ENCODE data around the gene SNX20. TPM values are rescaled to one million over a fixed set of nuclear protein-coding genes. Genes with fewer than 3 reads are reported as not detected.

SNX20 gene
- total RNA-seq, 5 donors from 2014 or later (not counting 1 experiment from before 2014, with no cell fraction given), result 38.8 to 85.2 (median 69.6) TPM

- H3K9me3 ChIP-seq, result no peaks in the 10 kb centered on the region
- Mint-ChIP-seq H3K27ac (no peak overlapping the region), H3K4me3 (no peak overlapping the region), H3K4me1 (peaks cover 40 to 42% (median 41%) of the 10 kb centered on the region in 3 donors), H3K9me3 (no peaks in the 10 kb centered on the region), H3K36me3 (peaks cover 10% of the 10 kb centered on the region), H3K27me3 (no peaks in the 10 kb centered on the region)
- ChIA-PET CTCF (interaction anchor here in 1 of 2 donors (0.5 kb wide), 1 partner anchor 629 kb away, joined by 4 read pairs; no protein-coding TSS in a partner anchor), POLR2A (no interaction called here)
- no peak overlapping the region for H3K27ac ChIP-seq (ENCODE audit: low read length)
- 100% methylated on average over 3 of the region's 9 CpGs for WGBS (ENCODE audit: insufficient coverage)
- peaks cover 4 to 12% of the 10 kb centered on the region in 2 donors for H3K36me3 ChIP-seq (ENCODE audit: control insufficient read depth in 2 of 2, extremely low read depth in 1 of 2, insufficient read depth in 1 of 2, low read length in 1 of 2)
- ATAC-seq (replicated peaks in 1 of 4) (no peak), DNase-seq (no peak)
- H3K27me3 ChIP-seq (replicated peaks in 1 of 2; ENCODE audit: control insufficient read depth in 2 of 2, extremely low read depth in 1 of 2, insufficient read depth in 2 of 2, low read length in 1 of 2), result no peaks in the 10 kb centered on the region
- H3K4me1 ChIP-seq (ENCODE audit: control insufficient read depth in 1 of 2, extremely low read depth in 1 of 2, insufficient read depth in 2 of 2, low read length in 2 of 2), result peaks cover 22 to 39% of the 10 kb centered on the region in 2 experiments
- H3K4me3 ChIP-seq (ENCODE audit: control insufficient read depth in 1 of 2, extremely low read depth in 1 of 2, low read length in 1 of 2), result no peak overlapping the region
Measured at GRCh38 chr16:50628156-50628802, 52.8 kb downstream of the SNX20 start.

GRCh38 chr16:50627419-50627818 lies 53.7 kb downstream of the SNX20 start:
- CTCF ChIA-PET, result interaction anchor here in 1 of 2 donors (0.9 kb wide), 1 partner anchor 8 kb away, joined by 3 read pairs; no protein-coding TSS in a partner anchor
- Histone ChIP-seq H3K4me3 (ENCODE audit: control insufficient read depth in 1 of 2, extremely low read depth in 1 of 2, low read length in 1 of 2) (peak overlapping the region; percentile 19 to 20), H3K9me3 (no peaks in the 10 kb centered on the region), H3K4me1 (ENCODE audit: control insufficient read depth in 1 of 2, extremely low read depth in 1 of 2, insufficient read depth in 2 of 2, low read length in 2 of 2) (peaks cover 22 to 42% of the 10 kb centered on the region in 2 experiments), H3K36me3 (ENCODE audit: control insufficient read depth in 2 of 2, extremely low read depth in 1 of 2, insufficient read depth in 1 of 2, low read length in 1 of 2) (peaks cover 4 to 7% of the 10 kb centered on the region in 2 donors), H3K27me3 (replicated peaks in 1 of 2; ENCODE audit: control insufficient read depth in 2 of 2, extremely low read depth in 1 of 2, insufficient read depth in 2 of 2, low read length in 1 of 2) (no peaks in the 10 kb centered on the region), H3K27ac (ENCODE audit: low read length) (peak overlapping the region; percentile 32)
- Mint-ChIP-seq H3K4me3 (peak overlapping the region; percentile 53 to 76 (median 64)), H3K9me3 (no peaks in the 10 kb centered on the region), H3K36me3 (peaks cover 10% of the 10 kb centered on the region), H3K27ac (peak overlapping the region; percentile 84 to 87), H3K27me3 (no peaks in the 10 kb centered on the region), H3K4me1 (peaks cover 46 to 51% (median 47%) of the 10 kb centered on the region in 3 donors)
- POLR2A ChIA-PET, result interaction anchor here in 1 of 2 donors (0.6 kb wide), 1 partner anchor 259 kb away, joined by 6 read pairs; the partner anchor contains the start of gene BRD7
- ATAC-seq (replicated peaks in 1 of 4), result peak; percentile 63 to 88 (median 76)
- DNase-seq, result peak in 31 of 35 experiments; percentile 14 to 68 (median 42)
- WGBS (ENCODE audit: insufficient coverage), result no CpG with 5 or more reads among the region's 10 CpGs

DNA sequence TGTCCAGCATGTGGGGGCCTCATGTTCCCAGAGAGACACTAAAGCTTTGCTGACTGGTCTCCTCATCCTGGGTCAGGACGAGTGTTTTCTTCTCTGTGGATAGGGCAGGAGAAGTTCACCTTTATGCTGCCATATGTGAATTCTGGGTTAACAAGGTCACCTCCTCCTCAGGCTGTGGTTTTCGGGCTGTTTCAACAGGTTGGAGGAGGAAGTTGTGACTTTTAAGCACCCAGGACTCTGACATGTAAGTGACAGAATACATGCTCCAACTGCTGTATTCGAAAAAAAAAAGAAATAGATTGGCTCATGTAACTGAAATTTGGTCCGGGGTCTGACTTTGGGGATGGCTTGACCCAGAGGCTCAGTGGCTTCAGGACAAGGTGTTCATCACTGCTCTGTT lies 54.2 kb downstream of the SNX20 start:
- DNase-seq (peak in 3 of 35 experiments; percentile 7 to 30 (median 10)), ATAC-seq (replicated peaks in 1 of 4) (peak; percentile 21 to 63 (median 56))
- Histone ChIP-seq H3K27me3 (replicated peaks in 1 of 2; ENCODE audit: control insufficient read depth in 2 of 2, extremely low read depth in 1 of 2, insufficient read depth in 2 of 2, low read length in 1 of 2) (no peaks in the 10 kb centered on the region), H3K9me3 (no peaks in the 10 kb centered on the region), H3K4me1 (ENCODE audit: control insufficient read depth in 1 of 2, extremely low read depth in 1 of 2, insufficient read depth in 2 of 2, low read length in 2 of 2) (peaks cover 22 to 42% of the 10 kb centered on the region in 2 experiments), H3K4me3 (ENCODE audit: control insufficient read depth in 1 of 2, extremely low read depth in 1 of 2, low read length in 1 of 2) (peak overlapping the region in 1 of 2 donors; percentile 19), H3K36me3 (ENCODE audit: control insufficient read depth in 2 of 2, extremely low read depth in 1 of 2, insufficient read depth in 1 of 2, low read length in 1 of 2) (peaks cover 3 to 4% of the 10 kb centered on the region in 2 donors), H3K27ac (ENCODE audit: low read length) (peak overlapping the region; percentile 32)
- peak overlapping the region; percentile 2 to 76 (median 64) for H3K4me3 Mint-ChIP-seq
- POLR2A ChIA-PET, result interaction anchor here in 1 of 2 donors (0.6 kb wide), 1 partner anchor 258 kb away, joined by 6 read pairs; the partner anchor contains the start of gene BRD7
- peak overlapping the region; percentile 84 to 87 for H3K27ac Mint-ChIP-seq
- CTCF ChIA-PET, result interaction anchor here in 1 of 2 donors (0.9 kb wide), 1 partner anchor 8 kb away, joined by 3 read pairs; no protein-coding TSS in a partner anchor
- no peaks in the 10 kb centered on the region for H3K27me3 Mint-ChIP-seq
- H3K9me3 Mint-ChIP-seq, result no peaks in the 10 kb centered on the region
- 27% methylated on average over 1 of the region's 4 CpGs for WGBS (ENCODE audit: insufficient coverage)
- peaks cover 46 to 52% (median 47%) of the 10 kb centered on the region in 3 donors for H3K4me1 Mint-ChIP-seq
- H3K36me3 Mint-ChIP-seq, result peaks cover 10% of the 10 kb centered on the region

- ATAC-seq (replicated peaks in 1 of 4), result no peak
- H3K4me1 Mint-ChIP-seq, result peaks cover 46 to 52% (median 47%) of the 10 kb centered on the region in 3 donors
- no peak overlapping the region for H3K4me3 Mint-ChIP-seq
- Histone ChIP-seq H3K36me3 (ENCODE audit: control insufficient read depth in 2 of 2, extremely low read depth in 1 of 2, insufficient read depth in 1 of 2, low read length in 1 of 2) (peaks cover 0 to 3% of the 10 kb centered on the region in 2 donors), H3K27ac (ENCODE audit: low read length) (no peak overlapping the region), H3K27me3 (replicated peaks in 1 of 2; ENCODE audit: control insufficient read depth in 2 of 2, extremely low read depth in 1 of 2, insufficient read depth in 2 of 2, low read length in 1 of 2) (no peaks in the 10 kb centered on the region), H3K4me1 (ENCODE audit: control insufficient read depth in 1 of 2, extremely low read depth in 1 of 2, insufficient read depth in 2 of 2, low read length in 2 of 2) (peaks cover 22 to 42% of the 10 kb centered on the region in 2 experiments), H3K9me3 (no peaks in the 10 kb centered on the region), H3K4me3 (ENCODE audit: control insufficient read depth in 1 of 2, extremely low read depth in 1 of 2, low read length in 1 of 2) (no peak overlapping the region)
- H3K27ac Mint-ChIP-seq, result no peak overlapping the region
- ChIA-PET CTCF (interaction anchor here in 1 of 2 donors (1.2 kb wide), 1 partner anchor 40 kb away, joined by 4 read pairs; no protein-coding TSS in a partner anchor), POLR2A (no interaction called here)
- DNase-seq, result no peak
- H3K27me3 Mint-ChIP-seq, result no peaks in the 10 kb centered on the region
- H3K9me3 Mint-ChIP-seq, result no peaks in the 10 kb centered on the region
- 96% methylated on average over 7 of the region's 12 CpGs for WGBS (ENCODE audit: insufficient coverage)
- peaks cover 3% of the 10 kb centered on the region for H3K36me3 Mint-ChIP-seq
Measured at GRCh38 chr16:50625374-50625773, 55.7 kb downstream of the SNX20 start.

DNA sequence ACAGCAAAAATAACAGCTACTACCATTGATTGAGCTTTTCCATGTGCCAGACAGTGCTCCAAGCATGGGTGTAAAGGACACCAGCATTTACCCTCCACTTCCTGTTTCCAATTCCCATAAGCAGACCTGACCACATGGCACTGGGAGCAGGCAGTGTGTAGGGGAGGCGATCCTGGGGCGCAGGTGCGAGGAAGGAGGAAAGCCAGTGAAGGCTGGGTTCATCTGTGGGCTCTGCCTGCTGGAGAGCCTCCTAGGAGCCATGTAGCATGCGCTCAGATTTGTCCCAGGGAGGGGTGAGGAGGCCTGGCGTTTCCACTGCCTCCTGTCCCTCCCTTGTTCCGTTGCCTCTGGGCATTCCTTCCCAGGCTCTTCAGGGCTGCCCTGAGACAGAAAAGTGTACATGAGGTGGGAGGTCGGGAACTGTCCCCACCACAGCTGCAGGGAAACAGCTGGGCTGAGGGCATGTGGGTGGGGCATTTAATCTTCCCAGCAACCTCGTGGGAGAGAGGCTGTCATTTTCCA lies 56.6 kb downstream of the SNX20 start:
- DNase-seq (no peak), ATAC-seq (replicated peaks in 1 of 4) (no peak)
- WGBS (ENCODE audit: insufficient coverage), result 88% methylated on average over 6 of the region's 8 CpGs
- H3K27ac ChIP-seq (ENCODE audit: low read length), result no peak overlapping the region
- peaks cover 46 to 52% (median 47%) of the 10 kb centered on the region in 3 donors for H3K4me1 Mint-ChIP-seq
- H3K27ac Mint-ChIP-seq, result no peak overlapping the region
- H3K9me3 ChIP-seq, result no peaks in the 10 kb centered on the region
- H3K36me3 ChIP-seq (ENCODE audit: control insufficient read depth in 2 of 2, extremely low read depth in 1 of 2, insufficient read depth in 1 of 2, low read length in 1 of 2), result peaks cover 0 to 3% of the 10 kb centered on the region in 2 donors
- POLR2A ChIA-PET, result no interaction called here
- H3K4me1 ChIP-seq (ENCODE audit: control insufficient read depth in 1 of 2, extremely low read depth in 1 of 2, insufficient read depth in 2 of 2, low read length in 2 of 2), result peaks cover 22 to 42% of the 10 kb centered on the region in 2 experiments
- H3K4me3 Mint-ChIP-seq, result no peak overlapping the region
- H3K9me3 Mint-ChIP-seq, result no peaks in the 10 kb centered on the region
- no peaks in the 10 kb centered on the region for H3K27me3 Mint-ChIP-seq
- no peak overlapping the region for H3K4me3 ChIP-seq (ENCODE audit: control insufficient read depth in 1 of 2, extremely low read depth in 1 of 2, low read length in 1 of 2)
- CTCF ChIA-PET, result no interaction called here
- H3K36me3 Mint-ChIP-seq, result no peaks in the 10 kb centered on the region
- no peaks in the 10 kb centered on the region for H3K27me3 ChIP-seq (replicated peaks in 1 of 2; ENCODE audit: control insufficient read depth in 2 of 2, extremely low read depth in 1 of 2, insufficient read depth in 2 of 2, low read length in 1 of 2)

DNA sequence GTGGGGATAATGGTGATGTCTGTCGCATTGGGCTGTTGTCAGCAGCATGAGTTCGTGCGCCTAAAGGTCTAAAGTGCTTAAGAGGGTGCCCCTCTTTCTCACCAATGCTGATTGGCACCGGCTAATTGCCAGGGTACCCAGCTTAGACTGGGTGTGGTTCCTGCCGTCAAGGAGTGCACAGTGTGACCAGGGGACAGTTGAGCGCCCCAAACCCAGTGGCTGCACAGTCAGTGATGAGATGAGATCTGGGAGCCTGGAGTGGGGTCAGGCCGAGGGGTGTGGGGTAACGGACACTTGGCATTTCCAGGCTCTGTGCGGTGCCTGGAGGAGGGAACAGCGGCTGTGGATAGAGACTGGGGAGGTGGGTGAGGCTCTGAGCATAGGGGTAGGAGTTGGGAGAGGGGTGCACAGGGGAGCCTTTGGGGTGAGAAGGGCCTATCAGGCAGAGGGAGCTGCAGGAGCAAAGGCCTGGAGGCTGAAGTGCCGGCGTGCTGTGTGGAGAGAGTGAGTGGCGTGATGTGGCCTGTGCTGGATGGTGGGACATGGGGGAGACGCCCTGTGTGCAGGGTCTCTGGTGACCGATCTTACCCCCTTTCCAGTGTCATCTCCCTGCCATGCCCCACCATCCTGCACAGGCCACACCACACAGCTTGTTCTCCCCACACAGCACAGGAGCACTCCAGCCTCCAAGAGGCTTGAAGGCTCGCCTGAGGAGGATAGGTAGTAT lies 58.3 kb downstream of the SNX20 start:
- Mint-ChIP-seq H3K4me3 (peak overlapping the region in 1 of 3 donors; percentile 43), H3K27me3 (no peaks in the 10 kb centered on the region), H3K36me3 (no peaks in the 10 kb centered on the region), H3K27ac (peak overlapping the region in 1 of 2 donors; percentile 23), H3K4me1 (peaks cover 43 to 56% (median 48%) of the 10 kb centered on the region in 3 donors), H3K9me3 (no peaks in the 10 kb centered on the region)
- ChIA-PET CTCF (no interaction called here), POLR2A (no interaction called here)
- ATAC-seq (replicated peaks in 1 of 4) (no peak), DNase-seq (no peak)
- no peaks in the 10 kb centered on the region for H3K9me3 ChIP-seq
- no peak overlapping the region for H3K27ac ChIP-seq (ENCODE audit: low read length)
- H3K4me1 ChIP-seq (ENCODE audit: control insufficient read depth in 1 of 2, extremely low read depth in 1 of 2, insufficient read depth in 2 of 2, low read length in 2 of 2), result peaks cover 22 to 38% of the 10 kb centered on the region in 2 experiments
- H3K36me3 ChIP-seq (ENCODE audit: control insufficient read depth in 2 of 2, extremely low read depth in 1 of 2, insufficient read depth in 1 of 2, low read length in 1 of 2), result peaks cover 0 to 3% of the 10 kb centered on the region in 2 donors
- 97% methylated on average over 8 of the region's 16 CpGs for WGBS (ENCODE audit: insufficient coverage)
- no peak overlapping the region for H3K4me3 ChIP-seq (ENCODE audit: control insufficient read depth in 1 of 2, extremely low read depth in 1 of 2, low read length in 1 of 2)
- H3K27me3 ChIP-seq (replicated peaks in 1 of 2; ENCODE audit: control insufficient read depth in 2 of 2, extremely low read depth in 1 of 2, insufficient read depth in 2 of 2, low read length in 1 of 2), result no peaks in the 10 kb centered on the region

Measured in T-cell (primary cell).